GM23338 (cell line): ENCODE results near the gene ZNF101. TPM values are rescaled to one million over a fixed set of nuclear protein-coding genes. Genes with fewer than 3 reads are reported as not detected.

ENCODE experiments used
- ATAC-seq: fragments of 200-7000 bp; cut with Tn5 transposase; 3 replicates; pipeline ENCODE4 v1.9.1; 2020
- DNase-seq: peaks from one replicate; pipeline ENCODE4 v3.0.0-alpha.2; 2015; ENCODE audit warnings: low spot score
- H2AFZ ChIP-seq: fragments of 200-600 bp; sonication (generic); 2 replicates; pipeline ENCODE4 v1.8.0; 2016; ENCODE audit warnings: antibody characterized with exemption, mild to moderate bottlenecking, moderate library complexity
- H3F3A ChIP-seq: fragments of 200-600 bp; sonication (generic); replicated peaks from 2 replicates; pipeline ENCODE4 v1.8.0; 2017; ENCODE audit warnings: antibody characterized with exemption, mixed run types, low read depth
- H3K27ac ChIP-seq: fragments of 200-600 bp; sonication (generic); 2 replicates; pipeline ENCODE4 v1.6.1; 2016; ENCODE audit warnings: low read depth
- H3K27me3 ChIP-seq: fragments of 200-600 bp; sonication (generic); 2 replicates; pipeline ENCODE4 v1.8.0; 2016; ENCODE audit warnings: mild to moderate bottlenecking, mixed run types, moderate library complexity; ENCODE audit not compliant: insufficient read depth
- H3K36me3 ChIP-seq: fragments of 200-600 bp; sonication (generic); 2 replicates; pipeline ENCODE4 v1.8.0; 2016; ENCODE audit warnings: mild to moderate bottlenecking; ENCODE audit not compliant: insufficient read depth
- H3K4me1 ChIP-seq: fragments of 200-600 bp; sonication (generic); 2 replicates; pipeline ENCODE4 v1.8.0; 2016; ENCODE audit warnings: mild to moderate bottlenecking, moderate library complexity; ENCODE audit not compliant: insufficient read depth
- H3K4me2 ChIP-seq: fragments of 200-600 bp; sonication (generic); 2 replicates; pipeline ENCODE4 v1.7.1; 2017; ENCODE audit warnings: mixed run types
- H3K4me3 ChIP-seq: fragments of 200-600 bp; sonication (generic); 2 replicates; pipeline ENCODE4 v1.6.1; 2016; ENCODE audit warnings: mixed run types
- H3K79me2 ChIP-seq: fragments of 200-600 bp; sonication (generic); replicated peaks from 2 replicates; pipeline ENCODE4 v1.8.0; 2017; ENCODE audit warnings: mild to moderate bottlenecking; ENCODE audit not compliant: insufficient read depth
- H3K9me2 ChIP-seq: fragments of 200-600 bp; sonication (generic); 2 replicates; pipeline ENCODE4 v1.8.0; 2017; ENCODE audit not compliant: insufficient read depth
- H4K20me1 ChIP-seq: fragments of 200-600 bp; sonication (generic); replicated peaks from 2 replicates; pipeline ENCODE4 v1.8.0; 2017; ENCODE audit warnings: mild to moderate bottlenecking; ENCODE audit not compliant: insufficient read depth
- H3K27ac Mint-ChIP-seq: 2 replicates; pipeline ENCODE4 v1.8.0; 2020; ENCODE audit warnings: inconsistent platforms, mild to moderate bottlenecking, moderate library complexity, mixed read lengths
- H3K27me3 Mint-ChIP-seq: 3 replicates; pipeline ENCODE4 v1.8.0; 2022; ENCODE audit warnings: low read depth, mild to moderate bottlenecking, moderate library complexity, mixed read lengths, inconsistent platforms; ENCODE audit not compliant: insufficient read depth, poor library complexity
- H3K36me3 Mint-ChIP-seq: 3 replicates; pipeline ENCODE4 v1.8.0; 2021; ENCODE audit warnings: low read depth, mild to moderate bottlenecking, inconsistent platforms, moderate library complexity, mixed read lengths
- H3K4me1 Mint-ChIP-seq: 3 replicates; pipeline ENCODE4 v1.8.0; 2020; ENCODE audit warnings: mild to moderate bottlenecking, inconsistent platforms, mixed read lengths
- H3K4me3 Mint-ChIP-seq: 3 replicates; pipeline ENCODE4 v1.8.0; 2021; ENCODE audit warnings: moderate library complexity, mild to moderate bottlenecking, inconsistent platforms, mixed read lengths
- H3K9me3 Mint-ChIP-seq: 3 replicates; pipeline ENCODE4 v1.8.0; 2020; ENCODE audit warnings: moderate library complexity, mild to moderate bottlenecking, inconsistent platforms, mixed read lengths
- EZH2 ChIP-seq: fragments of 200-600 bp; sonication (generic); IDR thresholded peaks from one replicate; pipeline ENCODE4 v1.8.0; 2017; ENCODE audit warnings: antibody characterized with exemption, mild to moderate bottlenecking, low read depth; ENCODE audit not compliant: unreplicated experiment
- POLR2AphosphoS5 ChIP-seq: IDR thresholded peaks from 2 replicates; pipeline ENCODE4 v1.6.1; 2016; ENCODE audit warnings: antibody characterized with exemption, low read depth
- STAT1 ChIP-seq: IDR thresholded peaks from one replicate; pipeline ENCODE4 v1.6.1; 2016; ENCODE audit warnings: antibody characterized with exemption; ENCODE audit not compliant: unreplicated experiment
- polyA plus RNA-seq: library from polyadenylated mRNA; unstranded; fragments of >200 nt; fragmentation: Nextera tagmentation; extraction: Ambion mirVana; gene quantifications from 2 replicates; pipeline ENCODE4 v1.2.1, GENCODE V29; 2016
- total RNA-seq: library from RNA; depleted of rRNA; stranded (reverse); fragments of >200 nt; shearing (Covaris generic); gene quantifications from 2 replicates; pipeline ENCODE4 v1.2.3, GENCODE V29; 2014
- TF ChIP-seq, protein P1 (sequence below), 2 experiments: fragments of 200-600 bp in 1 of 2; sonication (generic) in 1 of 2; conservative IDR thresholded peaks; 2 replicates each; pipeline versions ENCODE4 v1.5.1 to v1.6.1; 2016 to 2017; ENCODE audit warnings: antibody characterized with exemption in 2 of 2, low read depth in 2 of 2, mild to moderate bottlenecking in 2 of 2, moderate library complexity in 1 of 2
- TF ChIP-seq, protein P2 (sequence below): fragments of 250-450 bp; sonication (Bioruptor Pico); IDR thresholded peaks from 2 replicates; pipeline ENCODE4 v1.5.0; 2020; ENCODE audit warnings: mild to moderate bottlenecking, moderate library complexity

Gene ZNF101
- total and polyA plus RNA-seq, 2 experiments from 2014 or later, result 46.4 to 47.9 TPM

DNA sequence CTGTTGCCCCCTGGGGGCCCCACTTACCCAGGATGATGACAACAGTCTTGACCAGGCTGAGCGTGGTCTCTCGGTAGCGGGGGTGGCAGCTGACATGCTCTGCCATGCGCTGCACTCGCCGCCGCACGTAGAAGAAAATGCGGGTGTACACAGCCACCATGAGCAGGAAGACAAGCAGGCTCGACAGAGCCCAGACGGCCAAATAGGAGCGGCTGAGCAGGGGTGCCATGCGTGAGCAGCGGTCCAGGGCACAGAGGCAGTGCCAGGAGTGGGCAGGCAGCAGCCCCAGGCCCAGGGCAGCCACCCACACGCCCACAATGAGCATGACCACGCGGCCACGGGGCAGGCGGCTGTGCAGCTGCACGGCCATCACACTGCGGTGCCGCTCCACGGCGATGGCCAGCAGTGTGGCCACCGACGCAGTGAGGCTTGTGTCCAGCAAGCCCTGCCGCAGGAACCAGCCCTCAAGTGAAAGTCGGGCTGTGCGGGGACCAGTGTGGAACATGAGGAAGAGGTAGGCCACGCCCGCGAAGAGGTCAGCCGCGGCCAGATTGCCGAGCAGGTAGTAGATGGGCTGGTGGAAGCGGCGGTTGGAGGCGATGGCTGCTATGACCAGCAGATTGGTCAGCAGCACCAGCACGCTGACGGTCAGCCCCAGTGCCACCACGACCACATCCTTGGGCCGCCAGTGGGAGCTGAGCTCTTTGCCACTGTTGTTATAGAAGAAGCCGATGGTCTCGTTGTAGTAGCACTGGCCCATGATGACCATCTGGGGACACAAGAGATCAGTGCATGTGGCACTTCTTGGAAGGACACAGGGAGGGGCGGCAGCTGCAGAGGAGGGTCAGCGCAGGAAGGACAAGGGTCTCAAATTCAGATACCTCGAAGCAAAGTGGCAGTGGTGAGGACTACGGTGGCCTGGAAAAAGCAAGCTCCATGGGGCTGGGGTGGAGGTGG is 41.8 kb upstream of the ZNF101 start:
- no peaks in the 10 kb centered on the region for H3K27me3 ChIP-seq
- peaks cover 3% of the 10 kb centered on the region for H3K4me1 ChIP-seq
- TF ChIP-seq EZH2 (no peak), STAT1 (no peak), POLR2AphosphoS5 (no peak)
- TF ChIP-seq, protein P1, sequence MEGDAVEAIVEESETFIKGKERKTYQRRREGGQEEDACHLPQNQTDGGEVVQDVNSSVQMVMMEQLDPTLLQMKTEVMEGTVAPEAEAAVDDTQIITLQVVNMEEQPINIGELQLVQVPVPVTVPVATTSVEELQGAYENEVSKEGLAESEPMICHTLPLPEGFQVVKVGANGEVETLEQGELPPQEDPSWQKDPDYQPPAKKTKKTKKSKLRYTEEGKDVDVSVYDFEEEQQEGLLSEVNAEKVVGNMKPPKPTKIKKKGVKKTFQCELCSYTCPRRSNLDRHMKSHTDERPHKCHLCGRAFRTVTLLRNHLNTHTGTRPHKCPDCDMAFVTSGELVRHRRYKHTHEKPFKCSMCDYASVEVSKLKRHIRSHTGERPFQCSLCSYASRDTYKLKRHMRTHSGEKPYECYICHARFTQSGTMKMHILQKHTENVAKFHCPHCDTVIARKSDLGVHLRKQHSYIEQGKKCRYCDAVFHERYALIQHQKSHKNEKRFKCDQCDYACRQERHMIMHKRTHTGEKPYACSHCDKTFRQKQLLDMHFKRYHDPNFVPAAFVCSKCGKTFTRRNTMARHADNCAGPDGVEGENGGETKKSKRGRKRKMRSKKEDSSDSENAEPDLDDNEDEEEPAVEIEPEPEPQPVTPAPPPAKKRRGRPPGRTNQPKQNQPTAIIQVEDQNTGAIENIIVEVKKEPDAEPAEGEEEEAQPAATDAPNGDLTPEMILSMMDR (conservative IDR thresholded peaks at IDR 0.05; ENCODE audit: low read depth in 2 of 2), result no peak
- TF ChIP-seq, protein P2, sequence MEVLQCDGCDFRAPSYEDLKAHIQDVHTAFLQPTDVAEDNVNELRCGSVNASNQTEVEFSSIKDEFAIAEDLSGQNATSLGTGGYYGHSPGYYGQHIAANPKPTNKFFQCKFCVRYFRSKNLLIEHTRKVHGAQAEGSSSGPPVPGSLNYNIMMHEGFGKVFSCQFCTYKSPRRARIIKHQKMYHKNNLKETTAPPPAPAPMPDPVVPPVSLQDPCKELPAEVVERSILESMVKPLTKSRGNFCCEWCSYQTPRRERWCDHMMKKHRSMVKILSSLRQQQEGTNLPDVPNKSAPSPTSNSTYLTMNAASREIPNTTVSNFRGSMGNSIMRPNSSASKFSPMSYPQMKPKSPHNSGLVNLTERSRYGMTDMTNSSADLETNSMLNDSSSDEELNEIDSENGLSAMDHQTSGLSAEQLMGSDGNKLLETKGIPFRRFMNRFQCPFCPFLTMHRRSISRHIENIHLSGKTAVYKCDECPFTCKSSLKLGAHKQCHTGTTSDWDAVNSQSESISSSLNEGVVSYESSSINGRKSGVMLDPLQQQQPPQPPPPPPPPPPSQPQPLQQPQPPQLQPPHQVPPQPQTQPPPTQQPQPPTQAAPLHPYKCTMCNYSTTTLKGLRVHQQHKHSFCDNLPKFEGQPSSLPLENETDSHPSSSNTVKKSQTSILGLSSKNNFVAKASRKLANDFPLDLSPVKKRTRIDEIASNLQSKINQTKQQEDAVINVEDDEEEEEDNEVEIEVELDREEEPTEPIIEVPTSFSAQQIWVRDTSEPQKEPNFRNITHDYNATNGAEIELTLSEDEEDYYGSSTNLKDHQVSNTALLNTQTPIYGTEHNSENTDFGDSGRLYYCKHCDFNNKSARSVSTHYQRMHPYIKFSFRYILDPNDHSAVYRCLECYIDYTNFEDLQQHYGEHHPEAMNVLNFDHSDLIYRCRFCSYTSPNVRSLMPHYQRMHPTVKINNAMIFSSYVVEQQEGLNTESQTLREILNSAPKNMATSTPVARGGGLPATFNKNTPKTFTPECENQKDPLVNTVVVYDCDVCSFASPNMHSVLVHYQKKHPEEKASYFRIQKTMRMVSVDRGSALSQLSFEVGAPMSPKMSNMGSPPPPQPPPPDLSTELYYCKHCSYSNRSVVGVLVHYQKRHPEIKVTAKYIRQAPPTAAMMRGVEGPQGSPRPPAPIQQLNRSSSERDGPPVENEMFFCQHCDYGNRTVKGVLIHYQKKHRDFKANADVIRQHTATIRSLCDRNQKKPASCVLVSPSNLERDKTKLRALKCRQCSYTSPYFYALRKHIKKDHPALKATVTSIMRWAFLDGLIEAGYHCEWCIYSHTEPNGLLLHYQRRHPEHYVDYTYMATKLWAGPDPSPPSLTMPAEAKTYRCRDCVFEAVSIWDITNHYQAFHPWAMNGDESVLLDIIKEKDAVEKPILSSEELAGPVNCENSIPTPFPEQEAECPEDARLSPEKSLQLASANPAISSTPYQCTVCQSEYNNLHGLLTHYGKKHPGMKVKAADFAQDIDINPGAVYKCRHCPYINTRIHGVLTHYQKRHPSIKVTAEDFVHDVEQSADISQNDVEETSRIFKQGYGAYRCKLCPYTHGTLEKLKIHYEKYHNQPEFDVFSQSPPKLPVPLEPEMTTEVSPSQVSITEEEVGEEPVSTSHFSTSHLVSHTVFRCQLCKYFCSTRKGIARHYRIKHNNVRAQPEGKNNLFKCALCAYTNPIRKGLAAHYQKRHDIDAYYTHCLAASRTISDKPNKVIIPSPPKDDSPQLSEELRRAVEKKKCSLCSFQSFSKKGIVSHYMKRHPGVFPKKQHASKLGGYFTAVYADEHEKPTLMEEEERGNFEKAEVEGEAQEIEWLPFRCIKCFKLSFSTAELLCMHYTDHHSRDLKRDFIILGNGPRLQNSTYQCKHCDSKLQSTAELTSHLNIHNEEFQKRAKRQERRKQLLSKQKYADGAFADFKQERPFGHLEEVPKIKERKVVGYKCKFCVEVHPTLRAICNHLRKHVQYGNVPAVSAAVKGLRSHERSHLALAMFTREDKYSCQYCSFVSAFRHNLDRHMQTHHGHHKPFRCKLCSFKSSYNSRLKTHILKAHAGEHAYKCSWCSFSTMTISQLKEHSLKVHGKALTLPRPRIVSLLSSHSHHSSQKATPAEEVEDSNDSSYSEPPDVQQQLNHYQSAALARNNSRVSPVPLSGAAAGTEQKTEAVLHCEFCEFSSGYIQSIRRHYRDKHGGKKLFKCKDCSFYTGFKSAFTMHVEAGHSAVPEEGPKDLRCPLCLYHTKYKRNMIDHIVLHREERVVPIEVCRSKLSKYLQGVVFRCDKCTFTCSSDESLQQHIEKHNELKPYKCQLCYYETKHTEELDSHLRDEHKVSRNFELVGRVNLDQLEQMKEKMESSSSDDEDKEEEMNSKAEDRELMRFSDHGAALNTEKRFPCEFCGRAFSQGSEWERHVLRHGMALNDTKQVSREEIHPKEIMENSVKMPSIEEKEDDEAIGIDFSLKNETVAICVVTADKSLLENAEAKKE, result no peak
- no peak for DNase-seq
- Mint-ChIP-seq H3K27me3 (peaks cover 19% of the 10 kb centered on the region), H3K9me3 (no peaks in the 10 kb centered on the region; the same call in 2 of the 3 replicates), H3K4me1 (peaks cover 17% of the 10 kb centered on the region), H3K4me3 (peak overlapping the region; percentile 89), H3K36me3 (peaks cover 33% of the 10 kb centered on the region), H3K27ac (no peak overlapping the region; the same call in 1 of the 2 replicates)
- peaks cover 21% of the 10 kb centered on the region for H3K79me2 ChIP-seq
- H3K36me3 ChIP-seq, result 0 out of 2 replicates have a peak, but pooled peaks cover 4% of the 10 kb centered on the region
- 0 out of 2 replicates have a peak, but pooled peaks cover 4% of the 10 kb centered on the region for H3F3A ChIP-seq
- peak overlapping the region; percentile 82 for H3K4me3 ChIP-seq
- 0 out of 2 replicates have a peak overlapping the region, but pooled peaks have one; percentile 63 for H3K27ac ChIP-seq
- no peak overlapping the region for H2AFZ ChIP-seq
- H3K9me2 ChIP-seq, result no peaks in the 10 kb centered on the region
- ATAC-seq, result no peak
- 0 out of 2 replicates have a peak, but pooled peaks cover 4% of the 10 kb centered on the region for H4K20me1 ChIP-seq
- peak overlapping the region; percentile 92 for H3K4me2 ChIP-seq
